Breast epithelium (tissue), 4 donors: ENCODE measurements around the gene GRPEL1. TPM values are rescaled to one million over a fixed set of nuclear protein-coding genes. Genes with fewer than 3 reads are reported as not detected.

Source experiments
- DNase-seq, 2 donors: peaks; one replicate each; pipeline ENCODE4 v3.0.0-alpha.2; 2019; ENCODE audit warnings: low spot score in 2 of 2
- H3K27ac ChIP-seq, 2 donors: fragments of 200-600 bp; sonication (generic) in 1 of 2; one replicate each; pipeline ENCODE4 v1.5.1; 2016 to 2019; ENCODE audit warnings: mild to moderate bottlenecking in 1 of 2
- H3K27me3 ChIP-seq, 2 donors: fragments of 200-600 bp; sonication (generic) in 1 of 2; one replicate each; pipeline versions ENCODE4 v1.5.1 to v1.6.0; 2017 to 2019; ENCODE audit warnings: control low read depth in 1 of 2, mild to moderate bottlenecking in 1 of 2
- H3K36me3 ChIP-seq: fragments of 200-600 bp; one replicate; pipeline ENCODE4 v1.5.1; 2019
- H3K4me1 ChIP-seq, 2 donors: fragments of 200-600 bp; sonication (generic); one replicate each; pipeline ENCODE4 v1.5.1; 2016 to 2019; ENCODE audit warnings: control low read depth in 1 of 2
- H3K4me3 ChIP-seq, 3 donors: fragments of 200-600 bp; sonication (generic); 1 replicate in 2 of 3; 2 replicates in 1 of 3; pipeline ENCODE4 v1.5.1; 2016 to 2019; ENCODE audit warnings: mild to moderate bottlenecking in 3 of 3, moderate library complexity in 2 of 3
- H3K9me3 ChIP-seq, 2 donors: fragments of 200-600 bp; sonication (generic) in 1 of 2; one replicate each; pipeline ENCODE4 v1.5.1; 2016 to 2019; ENCODE audit warnings: control low read depth in 1 of 2
- CTCF ChIP-seq, 3 donors: fragments of 450-650 bp; IDR thresholded peaks; one replicate each; pipeline ENCODE4 v1.5.1; 2016 to 2017; ENCODE audit warnings: antibody characterized with exemption in 3 of 3, mild to moderate bottlenecking in 3 of 3, moderate library complexity in 3 of 3
- POLR2A ChIP-seq: fragments of 450-650 bp; IDR thresholded peaks from one replicate; pipeline ENCODE4 v1.6.1; 2016; ENCODE audit warnings: antibody characterized with exemption, mild to moderate bottlenecking, moderate library complexity
- POLR2AphosphoS5 ChIP-seq, 3 donors: sonication (generic); formaldehyde crosslinking; IDR thresholded peaks; one replicate each; pipeline ENCODE4 v1.6.1; 2017; ENCODE audit warnings: antibody characterized with exemption in 3 of 3
- intact Hi-C: fragments of 100-400 bp; cut with DNase I; formaldehyde crosslinking; loops from one replicate; pipeline ENCODE4 v1.15.1; 2023; ENCODE audit warnings: low total_unique reads
- total RNA-seq, 3 donors: library from RNA; depleted of rRNA; stranded (reverse); fragments of >200 nt; gene quantifications; one replicate each; pipeline ENCODE4 v1.1.0, GENCODE V29; 2016

Gene GRPEL1
- total RNA-seq, 3 donors from 2014 or later, result 20.2 to 24.1 (median 22.6) TPM

GRCh38 chr4:7068279-7068842 lies 497 bp upstream of the GRPEL1 start:
- DNase-seq, result peak in 1 of 2 donors; percentile 99
- no peaks in the 10 kb centered on the region for H3K36me3 ChIP-seq
- peak overlapping the region; percentile 89 for H3K27ac ChIP-seq
- intact Hi-C loops, result no loop called here
- TF ChIP-seq POLR2A, result no peak
- TF ChIP-seq CTCF (IDR thresholded peaks at IDR 0.05), result no peak
- TF ChIP-seq POLR2AphosphoS5 (IDR thresholded peaks at IDR 0.05), result no peak
- H3K4me1 ChIP-seq, result peaks cover 0 to 11% of the 10 kb centered on the region in 2 donors
- H3K9me3 ChIP-seq, result no peaks in the 10 kb centered on the region
- no peaks in the 10 kb centered on the region for H3K27me3 ChIP-seq
- peak overlapping the region; percentile 84 to 99 (median 95) for H3K4me3 ChIP-seq

GRCh38 chr4:7067126-7067451 lies 775 bp downstream of the GRPEL1 start:
- no peaks in the 10 kb centered on the region for H3K27me3 ChIP-seq
- H3K4me1 ChIP-seq, result peaks cover 0 to 11% of the 10 kb centered on the region in 2 donors
- peak overlapping the region; percentile 89 for H3K27ac ChIP-seq
- intact Hi-C loops, result no loop called here
- no peak for TF ChIP-seq POLR2AphosphoS5 (IDR thresholded peaks at IDR 0.05)
- TF ChIP-seq CTCF (IDR thresholded peaks at IDR 0.05), result no peak
- no peak for TF ChIP-seq POLR2A
- peak overlapping the region; percentile 84 to 99 (median 95) for H3K4me3 ChIP-seq
- H3K9me3 ChIP-seq, result no peaks in the 10 kb centered on the region
- H3K36me3 ChIP-seq, result no peaks in the 10 kb centered on the region
- DNase-seq, result no peak

- Histone ChIP-seq H3K36me3 (no peaks in the 10 kb centered on the region), H3K9me3 (no peaks in the 10 kb centered on the region), H3K4me1 (peaks cover 0 to 11% of the 10 kb centered on the region in 2 donors), H3K27me3 (no peaks in the 10 kb centered on the region), H3K27ac (no peak overlapping the region), H3K4me3 (peak overlapping the region in 2 of 3 donors; percentile 84 to 99)
- intact Hi-C loops, result no loop called here
- TF ChIP-seq POLR2A (no peak), CTCF (IDR thresholded peaks at IDR 0.05) (no peak), POLR2AphosphoS5 (IDR thresholded peaks at IDR 0.05) (no peak)
- no peak for DNase-seq
Measured at GRCh38 chr4:7066493-7066892, 1.4 kb downstream of the GRPEL1 start.

- no peaks in the 10 kb centered on the region for H3K27me3 ChIP-seq
- no peaks in the 10 kb centered on the region for H3K9me3 ChIP-seq
- intact Hi-C loops, result no loop called here
- no peaks in the 10 kb centered on the region for H3K36me3 ChIP-seq
- TF ChIP-seq CTCF (IDR thresholded peaks at IDR 0.05) (no peak), POLR2A (no peak), POLR2AphosphoS5 (IDR thresholded peaks at IDR 0.05) (no peak)
- H3K4me1 ChIP-seq, result peaks cover 0 to 11% of the 10 kb centered on the region in 2 donors
- H3K4me3 ChIP-seq, result no peak overlapping the region
- H3K27ac ChIP-seq, result no peak overlapping the region
- DNase-seq, result no peak
Measured at GRCh38 chr4:7066006-7066405, 1.9 kb downstream of the GRPEL1 start.

GRCh38 chr4:7063362-7063761 lies 4.5 kb downstream of the GRPEL1 start:
- intact Hi-C loops, result no loop called here
- H3K36me3 ChIP-seq, result peaks cover 4% of the 10 kb centered on the region
- H3K4me3 ChIP-seq, result no peak overlapping the region
- DNase-seq, result no peak
- H3K4me1 ChIP-seq, result peaks cover 0 to 11% of the 10 kb centered on the region in 2 donors
- TF ChIP-seq POLR2A (no peak), POLR2AphosphoS5 (IDR thresholded peaks at IDR 0.05) (no peak), CTCF (IDR thresholded peaks at IDR 0.05) (no peak)
- no peaks in the 10 kb centered on the region for H3K27me3 ChIP-seq
- H3K9me3 ChIP-seq, result no peaks in the 10 kb centered on the region
- no peak overlapping the region for H3K27ac ChIP-seq
